PFSK-1 (cell line): ENCODE results near the gene TEDC2.

Source experiments
- FOXP2 ChIP-seq: optimal IDR thresholded peaks from 2 replicates; pipeline ENCODE3; 2011; ENCODE audit warnings: borderline replicate concordance, control low read depth, inconsistent platforms; ENCODE audit not compliant: insufficient read depth; ENCODE audit errors: extremely low read length, extremely low read depth
- POLR2AphosphoS5 ChIP-seq: IDR thresholded peaks from 2 replicates; pipeline ENCODE4 v1.6.1; 2012; ENCODE audit warnings: low read depth, mild to moderate bottlenecking, control low read depth, low read length, moderate library complexity
- SIN3A ChIP-seq: IDR thresholded peaks from 2 replicates; pipeline ENCODE4 v1.6.1; 2012; ENCODE audit warnings: mild to moderate bottlenecking, low read length, moderate library complexity, borderline replicate concordance; ENCODE audit not compliant: insufficient read depth
- TAF1 ChIP-seq: IDR thresholded peaks from 2 replicates; pipeline ENCODE4 v1.6.1; 2012; ENCODE audit warnings: low read length, control low read depth, borderline replicate concordance; ENCODE audit not compliant: insufficient read depth
- TF ChIP-seq, protein P1 (sequence below), 2 experiments: IDR thresholded peaks; 2 replicates each; pipeline versions ENCODE4 v1.6.1 to v1.8.0; 2011 to 2012; ENCODE audit warnings: low read depth in 2 of 2, low read length in 2 of 2, control low read depth in 1 of 2, inconsistent platforms in 1 of 2, mild to moderate bottlenecking in 1 of 2, moderate library complexity in 1 of 2; ENCODE audit not compliant: insufficient read depth in 1 of 2

TEDC2 gene

GRCh38 chr16:2482708-2483534 is 23.0 kb downstream of the TEDC2 start:
- TF ChIP-seq SIN3A: no peak
- no peak for TF ChIP-seq TAF1
- no peak for TF ChIP-seq POLR2AphosphoS5

DNA sequence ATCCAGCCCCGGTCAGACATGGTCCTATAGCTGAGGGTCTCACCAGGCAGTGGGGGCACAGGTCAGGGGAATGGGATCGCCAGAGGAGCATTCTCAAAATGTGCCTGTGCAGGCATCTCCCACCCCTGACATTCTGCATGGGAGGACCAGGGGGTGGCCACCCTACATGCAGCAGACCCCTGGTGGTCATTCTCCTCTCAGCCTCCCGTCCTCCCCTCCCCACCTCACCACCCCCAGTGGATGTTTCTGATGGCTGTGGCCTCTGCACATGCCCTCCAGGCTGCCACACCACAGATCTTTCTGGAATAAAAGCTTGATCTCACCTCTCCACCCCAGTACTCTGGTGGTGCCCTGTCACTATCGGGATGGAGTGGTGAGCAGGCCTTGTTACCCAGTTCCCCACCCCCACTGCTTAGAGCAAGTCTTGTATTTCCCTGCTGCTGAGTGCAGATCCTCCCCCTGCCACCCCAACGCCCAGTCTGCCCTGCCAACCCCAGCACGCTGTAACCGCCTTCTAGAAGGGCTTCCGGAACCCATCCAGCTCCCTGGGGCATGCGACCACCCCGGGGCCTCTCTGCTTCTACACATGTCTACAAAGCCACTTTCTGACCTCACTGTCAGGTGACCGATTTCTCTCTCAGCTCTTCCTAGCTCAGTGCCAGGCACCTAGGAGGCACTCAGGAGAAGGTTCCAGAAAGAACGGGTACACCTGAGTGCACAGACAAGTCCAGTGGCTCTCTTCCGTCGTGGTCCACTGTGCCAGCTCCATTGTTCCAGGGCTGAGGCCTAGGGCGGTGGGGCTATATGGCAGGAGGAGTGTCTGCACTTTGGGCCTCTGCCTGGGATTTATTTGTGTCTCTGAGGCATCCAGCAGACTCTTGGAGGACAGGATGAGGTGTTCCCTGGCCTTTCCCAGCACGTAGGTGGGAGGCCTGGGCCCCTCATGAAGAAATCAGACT is 24.3 kb downstream of the TEDC2 start:
- TF ChIP-seq FOXP2 (no peak), SIN3A (no peak), TAF1 (no peak), POLR2AphosphoS5 (no peak)
- TF ChIP-seq, protein P1, sequence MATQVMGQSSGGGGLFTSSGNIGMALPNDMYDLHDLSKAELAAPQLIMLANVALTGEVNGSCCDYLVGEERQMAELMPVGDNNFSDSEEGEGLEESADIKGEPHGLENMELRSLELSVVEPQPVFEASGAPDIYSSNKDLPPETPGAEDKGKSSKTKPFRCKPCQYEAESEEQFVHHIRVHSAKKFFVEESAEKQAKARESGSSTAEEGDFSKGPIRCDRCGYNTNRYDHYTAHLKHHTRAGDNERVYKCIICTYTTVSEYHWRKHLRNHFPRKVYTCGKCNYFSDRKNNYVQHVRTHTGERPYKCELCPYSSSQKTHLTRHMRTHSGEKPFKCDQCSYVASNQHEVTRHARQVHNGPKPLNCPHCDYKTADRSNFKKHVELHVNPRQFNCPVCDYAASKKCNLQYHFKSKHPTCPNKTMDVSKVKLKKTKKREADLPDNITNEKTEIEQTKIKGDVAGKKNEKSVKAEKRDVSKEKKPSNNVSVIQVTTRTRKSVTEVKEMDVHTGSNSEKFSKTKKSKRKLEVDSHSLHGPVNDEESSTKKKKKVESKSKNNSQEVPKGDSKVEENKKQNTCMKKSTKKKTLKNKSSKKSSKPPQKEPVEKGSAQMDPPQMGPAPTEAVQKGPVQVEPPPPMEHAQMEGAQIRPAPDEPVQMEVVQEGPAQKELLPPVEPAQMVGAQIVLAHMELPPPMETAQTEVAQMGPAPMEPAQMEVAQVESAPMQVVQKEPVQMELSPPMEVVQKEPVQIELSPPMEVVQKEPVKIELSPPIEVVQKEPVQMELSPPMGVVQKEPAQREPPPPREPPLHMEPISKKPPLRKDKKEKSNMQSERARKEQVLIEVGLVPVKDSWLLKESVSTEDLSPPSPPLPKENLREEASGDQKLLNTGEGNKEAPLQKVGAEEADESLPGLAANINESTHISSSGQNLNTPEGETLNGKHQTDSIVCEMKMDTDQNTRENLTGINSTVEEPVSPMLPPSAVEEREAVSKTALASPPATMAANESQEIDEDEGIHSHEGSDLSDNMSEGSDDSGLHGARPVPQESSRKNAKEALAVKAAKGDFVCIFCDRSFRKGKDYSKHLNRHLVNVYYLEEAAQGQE (IDR thresholded peaks at IDR 0.05; ENCODE audit: insufficient read depth in 1 of 2, low read depth in 2 of 2, low read length in 2 of 2): no peak

- TF ChIP-seq FOXP2 (no peak), TAF1 (no peak), SIN3A (no peak), POLR2AphosphoS5 (no peak)
- TF ChIP-seq, protein P1 (IDR thresholded peaks at IDR 0.05; ENCODE audit: insufficient read depth in 1 of 2, low read depth in 2 of 2, low read length in 2 of 2): no peak
These were observed 25.1 kb downstream of the TEDC2 start for GRCh38 chr16:2484898-2485508.

DNA sequence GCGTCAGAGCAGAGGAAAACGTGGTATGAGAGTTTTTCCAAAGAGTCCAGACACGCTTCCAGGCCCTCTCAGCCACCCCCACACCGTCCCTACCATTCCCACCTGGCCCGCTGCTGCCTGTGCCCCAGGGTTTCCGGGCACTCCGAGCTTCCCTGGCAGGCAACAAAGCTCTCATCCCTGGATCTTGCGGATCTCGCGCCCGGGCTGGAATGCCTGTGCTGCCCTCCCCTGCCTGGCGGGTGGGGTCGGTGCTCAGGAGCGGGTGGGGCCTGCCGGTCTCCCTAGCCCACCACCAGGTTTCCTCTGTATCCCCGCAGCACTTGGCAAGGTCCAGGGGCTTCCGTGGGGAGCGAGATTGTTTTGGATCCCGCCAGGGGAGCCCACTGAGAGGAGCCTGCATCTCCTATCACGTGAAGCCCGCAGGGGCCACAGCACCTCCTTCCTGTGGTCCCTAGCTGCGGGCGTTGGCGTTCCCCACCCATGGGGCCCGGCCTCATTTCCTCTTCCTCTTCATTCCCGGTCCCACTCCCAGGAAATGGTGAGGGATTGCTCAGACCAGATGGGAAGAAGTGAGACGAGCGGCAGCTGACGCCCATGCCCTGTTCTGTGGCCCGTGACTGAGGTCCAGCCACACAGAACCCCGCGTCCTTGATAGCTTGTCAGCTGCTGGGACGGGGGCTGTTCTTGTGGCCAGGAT is 26.1 kb downstream of the TEDC2 start:
- TF ChIP-seq, protein P1 (IDR thresholded peaks at IDR 0.05; ENCODE audit: insufficient read depth in 1 of 2, low read depth in 2 of 2, low read length in 2 of 2): no peak
- TF ChIP-seq TAF1 (no peak), POLR2AphosphoS5 (no peak), SIN3A (no peak), FOXP2 (no peak)
